ENCODE results near the gene KCNN4.

- TF ChIP-seq CTCF (IDR thresholded peaks at IDR 0.05) (no peak), POLR2AphosphoS5 (IDR thresholded peaks at IDR 0.05; ENCODE audit: low read depth, low read length) (peak; percentile 57; the same call in 1 of the 2 replicates), SIN3A (IDR thresholded peaks at IDR 0.05; ENCODE audit: borderline replicate concordance, insufficient read depth, low read depth, low read length) (0 out of 2 replicates have a peak, but pooled peaks have one; percentile 39), TCF7L2 (IDR thresholded peaks at IDR 0.05; ENCODE audit: low read depth, low read length) (no peak)
Measured at GRCh38 chr19:43826787-43827754, 46.3 kb upstream of the KCNN4 start, which contains the start of gene ZNF283.
